SK-N-SH treated with all-trans-retinoic acid at 6 μM for 48 hours (cell line): ENCODE data around the gene NOM1.

Experiments
- ATAC-seq: fragments of 200-7000 bp; cut with Tn5 transposase; 3 replicates; pipeline ENCODE4 v1.9.1; 2020; ENCODE audit warnings: mild to moderate bottlenecking, moderate library complexity
- ARNTL ChIP-seq: fragments of 450-650 bp; formaldehyde crosslinking; IDR thresholded peaks from 2 replicates; pipeline ENCODE4 v1.5.0; 2020; ENCODE audit warnings: low read depth, mild to moderate bottlenecking, moderate library complexity, borderline replicate concordance
- BACH2 ChIP-seq: fragments of 250-450 bp; sonication (Bioruptor Pico); IDR thresholded peaks from 2 replicates; pipeline ENCODE4 v1.9.0; 2021; ENCODE audit warnings: mild to moderate bottlenecking, borderline replicate concordance
- CREB5 ChIP-seq: fragments of 250-450 bp; sonication (Bioruptor Pico); IDR thresholded peaks from 2 replicates; pipeline ENCODE4 v1.5.1; 2020; ENCODE audit warnings: low read depth, mild to moderate bottlenecking, moderate library complexity
- CSDC2 ChIP-seq: fragments of 250-450 bp; sonication (Bioruptor Pico); IDR thresholded peaks from 2 replicates; pipeline ENCODE4 v1.5.0; 2020; ENCODE audit warnings: mild to moderate bottlenecking, moderate library complexity
- CSRNP3 ChIP-seq: fragments of 250-450 bp; sonication (Bioruptor Pico); IDR thresholded peaks from 2 replicates; pipeline ENCODE4 v1.5.1; 2021; ENCODE audit warnings: mild to moderate bottlenecking, moderate library complexity
- GLIS3 ChIP-seq: fragments of 250-450 bp; sonication (Bioruptor Pico); IDR thresholded peaks from 2 replicates; pipeline ENCODE4 v1.5.0; 2020; ENCODE audit warnings: mild to moderate bottlenecking, moderate library complexity
- ISL1 ChIP-seq: fragments of 250-450 bp; sonication (Bioruptor Pico); IDR thresholded peaks from 2 replicates; pipeline ENCODE4 v2.1.2; 2022; ENCODE audit warnings: mild to moderate bottlenecking, moderate library complexity
- OSR1 ChIP-seq: fragments of 250-450 bp; sonication (Bioruptor Pico); IDR thresholded peaks from 2 replicates; pipeline ENCODE4 v1.8.0; 2022; ENCODE audit warnings: moderate library complexity, mild to moderate bottlenecking, inconsistent platforms
- POU6F1 ChIP-seq: fragments of 250-450 bp; sonication (Bioruptor Pico); IDR thresholded peaks from 2 replicates; pipeline ENCODE4 v1.8.0; 2021; ENCODE audit warnings: low read depth, mild to moderate bottlenecking, moderate library complexity, borderline replicate concordance
- PPARA ChIP-seq: fragments of 250-450 bp; sonication (Bioruptor Pico); IDR thresholded peaks from 2 replicates; pipeline ENCODE4 v1.5.0; 2020; ENCODE audit warnings: mild to moderate bottlenecking, borderline replicate concordance
- RARB ChIP-seq: fragments of 250-450 bp; sonication (Bioruptor Pico); IDR thresholded peaks from 2 replicates; pipeline ENCODE4 v1.8.0; 2021; ENCODE audit warnings: mild to moderate bottlenecking, moderate library complexity
- SNAI2 ChIP-seq: fragments of 250-450 bp; sonication (Bioruptor Pico); IDR thresholded peaks from 2 replicates; pipeline ENCODE4 v1.5.0; 2020; ENCODE audit warnings: mild to moderate bottlenecking, moderate library complexity
- TCF4 ChIP-seq: fragments of 250-450 bp; sonication (Bioruptor Pico); IDR thresholded peaks from 2 replicates; pipeline ENCODE4 v1.8.0; 2021; ENCODE audit warnings: mild to moderate bottlenecking, moderate library complexity, borderline replicate concordance
- TOX ChIP-seq: fragments of 250-450 bp; sonication (Bioruptor Pico); IDR thresholded peaks from 2 replicates; pipeline ENCODE4 v1.8.0; 2021; ENCODE audit warnings: mild to moderate bottlenecking, moderate library complexity, borderline replicate concordance
- TSHZ2 ChIP-seq: fragments of 250-450 bp; sonication (Bioruptor Pico); IDR thresholded peaks from 2 replicates; pipeline ENCODE4 v1.5.0; 2020; ENCODE audit warnings: mild to moderate bottlenecking, moderate library complexity
- ZC3H10 ChIP-seq: fragments of 250-450 bp; sonication (Bioruptor Pico); IDR thresholded peaks from 2 replicates; pipeline ENCODE4 v1.5.1; 2021; ENCODE audit warnings: mild to moderate bottlenecking, moderate library complexity
- ZFP3 ChIP-seq: fragments of 250-450 bp; sonication (Bioruptor Pico); IDR thresholded peaks from 2 replicates; pipeline ENCODE4 v1.5.0; 2020; ENCODE audit warnings: mild to moderate bottlenecking, moderate library complexity
- ZFP30 ChIP-seq: fragments of 450-650 bp; formaldehyde crosslinking; IDR thresholded peaks from 2 replicates; pipeline ENCODE4 v1.5.0; 2022; ENCODE audit warnings: mild to moderate bottlenecking, moderate library complexity
- ZNF565 ChIP-seq: fragments of 450-650 bp; formaldehyde crosslinking; conservative IDR thresholded peaks from 2 replicates; pipeline ENCODE4 v1.5.0; 2020; ENCODE audit warnings: low read depth, mild to moderate bottlenecking, moderate library complexity
- ZNF70 ChIP-seq: fragments of 450-650 bp; formaldehyde crosslinking; IDR thresholded peaks from 2 replicates; pipeline ENCODE4 v1.5.0; 2020; ENCODE audit warnings: mild to moderate bottlenecking, moderate library complexity
- ZNF8 ChIP-seq: fragments of 450-650 bp; formaldehyde crosslinking; IDR thresholded peaks from 2 replicates; pipeline ENCODE4 v1.5.0; 2020; ENCODE audit warnings: mild to moderate bottlenecking, moderate library complexity
- TF ChIP-seq, protein P1 (sequence below): fragments of 250-450 bp; sonication (Bioruptor Pico); IDR thresholded peaks from 2 replicates; pipeline ENCODE4 v1.8.0; 2020; ENCODE audit warnings: mild to moderate bottlenecking, moderate library complexity, borderline replicate concordance

The NOM1 gene

DNA sequence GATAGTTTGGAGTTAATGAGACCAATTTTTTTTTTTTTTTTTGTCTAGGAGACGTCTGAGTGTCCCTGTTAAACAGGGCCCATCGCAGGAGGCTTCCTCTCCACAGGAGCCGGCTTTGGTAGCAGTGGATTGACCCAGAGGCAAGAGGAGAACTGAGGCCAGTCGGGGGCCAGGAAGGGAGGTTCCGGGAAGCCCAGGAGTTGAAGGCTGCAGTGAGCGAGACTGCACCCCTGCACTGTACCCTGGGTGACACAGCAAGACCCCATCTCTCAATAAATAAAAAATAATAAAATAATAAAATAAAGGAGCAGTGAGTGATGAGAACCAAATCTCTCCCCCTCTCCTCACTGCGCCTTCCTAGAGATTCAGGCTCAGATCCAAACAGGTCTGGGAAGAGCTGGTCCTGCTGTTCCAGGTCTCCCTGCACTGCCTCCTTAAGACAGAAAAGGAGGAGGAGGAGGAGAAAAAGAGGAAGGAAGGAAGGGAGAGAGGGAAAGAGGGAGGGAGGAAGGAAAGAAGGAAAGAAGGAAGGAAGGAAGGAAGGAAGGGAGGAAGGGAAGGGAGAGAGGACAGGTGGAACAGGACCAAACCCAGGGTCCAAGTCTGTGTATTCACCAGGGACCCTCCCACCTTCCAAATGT, 57.4 kb downstream of the NOM1 start:
- no peak for TF ChIP-seq ZFP30 (CRISPR knock-in tag)
- no peak for TF ChIP-seq SNAI2
- no peak for TF ChIP-seq GLIS3
- TF ChIP-seq, all 23 proteins: peak for 0
- no peak for ATAC-seq

DNA sequence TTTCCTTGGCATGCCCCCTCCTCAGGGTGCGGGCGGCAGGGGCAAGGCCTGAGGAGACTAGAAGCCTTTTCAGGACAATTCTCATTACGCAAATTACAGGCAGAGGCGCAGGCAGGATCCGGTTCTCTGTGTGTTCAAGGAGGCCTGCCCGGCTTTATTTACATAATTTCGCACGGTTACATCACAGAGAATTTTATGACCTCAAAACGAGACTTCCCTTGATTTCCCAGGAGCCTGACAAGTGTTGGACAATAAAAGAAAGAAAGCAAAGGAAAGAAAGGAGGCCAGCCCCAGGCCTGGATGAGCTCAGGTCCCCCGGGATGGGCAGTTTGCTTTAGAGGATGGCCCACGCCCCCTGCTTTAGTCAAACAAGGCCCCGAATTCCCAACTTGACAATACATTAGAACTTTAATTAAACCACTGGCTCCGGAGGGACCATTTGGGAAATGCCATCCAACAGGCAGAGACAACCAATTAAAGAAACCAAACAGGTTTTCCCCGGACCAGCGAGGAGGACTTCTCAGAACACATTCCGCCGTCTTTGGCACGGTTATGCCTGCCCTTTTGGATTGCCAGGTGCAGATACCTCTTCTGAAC, 58.1 kb downstream of the NOM1 start:
- ATAC-seq = no peak
- TF ChIP-seq ZNF70 (CRISPR knock-in tag) (no peak), POU6F1 (CRISPR knock-in tag) (no peak), CSRNP3 (no peak), ARNTL (CRISPR knock-in tag) (no peak), TCF4 (CRISPR knock-in tag) (no peak), ZFP3 (CRISPR knock-in tag) (no peak), BACH2 (CRISPR knock-in tag) (no peak), ISL1 (CRISPR knock-in tag) (no peak), OSR1 (CRISPR knock-in tag) (no peak), CREB5 (no peak), ZFP30 (CRISPR knock-in tag) (no peak), PPARA (CRISPR knock-in tag) (no peak), CSDC2 (CRISPR knock-in tag) (no peak)
- TF ChIP-seq, all 23 proteins: peak for 0

- ATAC-seq = no peak
- TF ChIP-seq SNAI2 (no peak), ZNF70 (CRISPR knock-in tag) (no peak), POU6F1 (CRISPR knock-in tag) (no peak), OSR1 (CRISPR knock-in tag) (no peak), ZNF565 (CRISPR knock-in tag) (no peak), RARB (no peak), TSHZ2 (no peak), TOX (CRISPR knock-in tag) (no peak), BACH2 (CRISPR knock-in tag) (no peak), ZC3H10 (CRISPR knock-in tag) (no peak), CSDC2 (CRISPR knock-in tag) (no peak), ARNTL (CRISPR knock-in tag) (no peak), ZNF8 (no peak), GLIS3 (no peak), CSRNP3 (no peak)
- TF ChIP-seq, protein P1, sequence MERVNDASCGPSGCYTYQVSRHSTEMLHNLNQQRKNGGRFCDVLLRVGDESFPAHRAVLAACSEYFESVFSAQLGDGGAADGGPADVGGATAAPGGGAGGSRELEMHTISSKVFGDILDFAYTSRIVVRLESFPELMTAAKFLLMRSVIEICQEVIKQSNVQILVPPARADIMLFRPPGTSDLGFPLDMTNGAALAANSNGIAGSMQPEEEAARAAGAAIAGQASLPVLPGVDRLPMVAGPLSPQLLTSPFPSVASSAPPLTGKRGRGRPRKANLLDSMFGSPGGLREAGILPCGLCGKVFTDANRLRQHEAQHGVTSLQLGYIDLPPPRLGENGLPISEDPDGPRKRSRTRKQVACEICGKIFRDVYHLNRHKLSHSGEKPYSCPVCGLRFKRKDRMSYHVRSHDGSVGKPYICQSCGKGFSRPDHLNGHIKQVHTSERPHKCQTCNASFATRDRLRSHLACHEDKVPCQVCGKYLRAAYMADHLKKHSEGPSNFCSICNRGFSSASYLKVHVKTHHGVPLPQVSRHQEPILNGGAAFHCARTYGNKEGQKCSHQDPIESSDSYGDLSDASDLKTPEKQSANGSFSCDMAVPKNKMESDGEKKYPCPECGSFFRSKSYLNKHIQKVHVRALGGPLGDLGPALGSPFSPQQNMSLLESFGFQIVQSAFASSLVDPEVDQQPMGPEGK = no peak
Measured at GRCh38 chr7:157008206-157009169, 59.0 kb downstream of the NOM1 start.
